ENCODE data around the gene PRLHR. TPM values are rescaled to one million over a fixed set of nuclear protein-coding genes. Genes with fewer than 3 reads are reported as not detected.

PRLHR gene
- total RNA-seq, 1 experiment from 2014 or later: not detected

DNA sequence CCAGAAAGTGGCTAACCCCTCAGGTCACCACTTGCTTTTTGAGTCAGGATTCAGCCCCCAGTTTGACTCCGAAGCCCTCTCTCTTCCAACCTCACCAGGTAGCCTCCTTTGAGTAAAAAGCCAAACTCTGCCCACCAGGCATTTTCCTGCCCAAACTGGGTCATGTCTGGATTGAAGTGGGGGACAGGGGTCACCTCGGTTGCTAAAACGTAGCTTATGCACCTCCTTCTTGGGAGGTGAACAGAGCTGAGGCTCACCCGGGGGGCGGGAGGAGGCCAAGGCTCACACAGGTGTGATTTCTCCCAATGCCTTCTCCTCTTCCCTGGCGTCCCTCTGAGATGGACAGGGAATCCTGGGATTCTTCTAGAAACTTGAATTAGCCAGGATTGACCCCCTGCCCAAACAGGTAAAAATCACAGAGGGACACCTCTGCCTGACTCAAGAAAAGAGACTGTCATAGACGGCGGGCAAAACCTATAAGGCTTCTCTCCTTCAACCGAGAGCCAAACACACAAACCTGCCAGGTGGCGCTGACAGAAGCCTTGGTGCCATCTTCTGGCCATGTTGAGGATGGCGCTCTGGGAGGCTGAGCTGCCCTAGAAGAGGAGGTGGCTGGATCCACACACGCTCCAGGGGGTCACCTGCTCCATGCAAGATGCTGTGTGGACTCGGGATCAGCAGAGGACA, 51.6 kb downstream of the PRLHR start:
- no peak overlapping the region for H3K4me3 ChIP-seq (ENCODE audit: low read length)
- no peak overlapping the region for H2AFZ ChIP-seq (ENCODE audit: low read length)
- no peaks in the 10 kb centered on the region for H4K20me1 ChIP-seq (ENCODE audit: low read length)
- no peaks in the 10 kb centered on the region for H3K9me2 ChIP-seq (replicated peaks; ENCODE audit: low read length)
- DNase-seq: peak; percentile 70
- H3F3A ChIP-seq (ENCODE audit: low read length, unreplicated experiment): no peaks in the 10 kb centered on the region
- no peak overlapping the region for H3K27ac ChIP-seq (ENCODE audit: low read length)
- no peak overlapping the region for H3K4me2 ChIP-seq (ENCODE audit: low read length)
- no peaks in the 10 kb centered on the region for H3K79me2 ChIP-seq (ENCODE audit: low read length)
- no peak overlapping the region for H3K9ac ChIP-seq (ENCODE audit: low read length)
- intact Hi-C loops (cut with micrococcal nuclease): loop anchor here (1.0 to 10.0 kb wide), 2 partner anchors 79 to 1048 kb away; no protein-coding TSS in a partner anchor
- H3K9me3 ChIP-seq (ENCODE audit: low read length): no peaks in the 10 kb centered on the region
- ATAC-seq: peak; percentile 90
- no peaks in the 10 kb centered on the region for H3K4me1 ChIP-seq (ENCODE audit: insufficient read depth, low read length)
- ChIA-PET POLR2A (ENCODE audit: unreplicated experiment) (no interaction called here), CTCF (interaction anchor here (0.8 to 1.0 kb wide), 2 partner anchors 120 to 1047 kb away, joined by 3 read pairs; no protein-coding TSS in a partner anchor)
- H3K27me3 ChIP-seq (ENCODE audit: low read length): peaks cover 25% of the 10 kb centered on the region
- no TSS peak for BruUV-seq (replicated peaks)
- TF ChIP-seq EZH2 (IDR thresholded peaks at IDR 0.05; ENCODE audit: low read length, unreplicated experiment) (no peak), EZH2phosphoT487 (IDR thresholded peaks at IDR 0.05; ENCODE audit: borderline replicate concordance, low read length) (no peak), CTCF (conservative IDR thresholded peaks at IDR 0.05; ENCODE audit: low read depth, low read length) (peak; percentile 78)
- no peaks in the 10 kb centered on the region for H3K36me3 ChIP-seq (ENCODE audit: low read depth, low read length)

- Histone ChIP-seq H3K4me3 (ENCODE audit: low read length) (no peak overlapping the region), H2AFZ (ENCODE audit: low read length) (no peak overlapping the region), H3F3A (ENCODE audit: low read length, unreplicated experiment) (no peaks in the 10 kb centered on the region), H4K20me1 (ENCODE audit: low read length) (no peaks in the 10 kb centered on the region), H3K4me2 (ENCODE audit: low read length) (no peak overlapping the region), H3K27me3 (ENCODE audit: low read length) (peaks cover 25% of the 10 kb centered on the region), H3K9me3 (ENCODE audit: low read length) (no peaks in the 10 kb centered on the region), H3K36me3 (ENCODE audit: low read depth, low read length) (no peaks in the 10 kb centered on the region), H3K9ac (ENCODE audit: low read length) (no peak overlapping the region), H3K27ac (ENCODE audit: low read length) (no peak overlapping the region), H3K79me2 (ENCODE audit: low read length) (no peaks in the 10 kb centered on the region), H3K4me1 (ENCODE audit: insufficient read depth, low read length) (no peaks in the 10 kb centered on the region), H3K9me2 (replicated peaks; ENCODE audit: low read length) (no peaks in the 10 kb centered on the region)
- ChIA-PET CTCF (no interaction called here), POLR2A (ENCODE audit: unreplicated experiment) (no interaction called here)
- intact Hi-C loops (cut with micrococcal nuclease): loop anchor here (10.0 kb wide), 1 partner anchor 78 kb away; no protein-coding TSS in a partner anchor
- ATAC-seq: no peak
- no TSS peak for BruUV-seq (replicated peaks)
- no peak for TF ChIP-seq EZH2 (IDR thresholded peaks at IDR 0.05; ENCODE audit: low read length, unreplicated experiment)
- TF ChIP-seq CTCF (conservative IDR thresholded peaks at IDR 0.05; ENCODE audit: low read depth, low read length): no peak
- no peak for TF ChIP-seq EZH2phosphoT487 (IDR thresholded peaks at IDR 0.05; ENCODE audit: borderline replicate concordance, low read length)
- DNase-seq: no peak
Measured at GRCh38 chr10:118542745-118543144, 52.7 kb downstream of the PRLHR start.

- Histone ChIP-seq H3K9ac (ENCODE audit: low read length) (no peak overlapping the region), H3K36me3 (ENCODE audit: low read depth, low read length) (no peaks in the 10 kb centered on the region), H3K4me1 (ENCODE audit: insufficient read depth, low read length) (no peaks in the 10 kb centered on the region), H3K27ac (ENCODE audit: low read length) (no peak overlapping the region), H4K20me1 (ENCODE audit: low read length) (no peaks in the 10 kb centered on the region), H3K27me3 (ENCODE audit: low read length) (peaks cover 25% of the 10 kb centered on the region), H2AFZ (ENCODE audit: low read length) (no peak overlapping the region), H3K4me2 (ENCODE audit: low read length) (no peak overlapping the region), H3K9me3 (ENCODE audit: low read length) (no peaks in the 10 kb centered on the region), H3K79me2 (ENCODE audit: low read length) (no peaks in the 10 kb centered on the region), H3K9me2 (replicated peaks; ENCODE audit: low read length) (no peaks in the 10 kb centered on the region), H3F3A (ENCODE audit: low read length, unreplicated experiment) (no peaks in the 10 kb centered on the region), H3K4me3 (ENCODE audit: low read length) (no peak overlapping the region)
- DNase-seq: no peak
- ChIA-PET CTCF (no interaction called here), POLR2A (ENCODE audit: unreplicated experiment) (no interaction called here)
- no TSS peak for BruUV-seq (replicated peaks)
- intact Hi-C loops (cut with micrococcal nuclease): loop anchor here (10.0 kb wide), 1 partner anchor 77 kb away; no protein-coding TSS in a partner anchor
- TF ChIP-seq EZH2 (IDR thresholded peaks at IDR 0.05; ENCODE audit: low read length, unreplicated experiment) (no peak), CTCF (conservative IDR thresholded peaks at IDR 0.05; ENCODE audit: low read depth, low read length) (no peak), EZH2phosphoT487 (IDR thresholded peaks at IDR 0.05; ENCODE audit: borderline replicate concordance, low read length) (no peak)
- no peak for ATAC-seq
Measured at GRCh38 chr10:118542205-118542604, 53.2 kb downstream of the PRLHR start.

Measured in PC-3 (cell line).